HepG2 (cell line): Measurements from ENCODE around the gene SERPINB6. TPM values are rescaled to one million over a fixed set of nuclear protein-coding genes. Genes with fewer than 3 reads are reported as not detected.

Experiments
- CEBPG ChIP-seq: IDR thresholded peaks from 2 replicates; pipeline ENCODE4 v1.6.1; 2016
- CSRNP2 ChIP-seq: sonication (generic); formaldehyde crosslinking; conservative IDR thresholded peaks from 2 replicates; pipeline ENCODE4 v1.8.0; 2022; ENCODE audit warnings: low read depth, missing genetic modification reagents
- ELF1 ChIP-seq: sonication (generic); formaldehyde crosslinking; IDR thresholded peaks from 2 replicates; pipeline ENCODE4 v1.4.0; 2020; ENCODE audit warnings: missing genetic modification reagents
- FOXC1 ChIP-seq: sonication (generic); formaldehyde crosslinking; IDR thresholded peaks from 2 replicates; pipeline ENCODE4 v1.8.0; 2022; ENCODE audit warnings: mild to moderate bottlenecking, missing genetic modification reagents, borderline replicate concordance
- HNRNPL ChIP-seq: fragments of 200-400 bp; formaldehyde crosslinking; IDR thresholded peaks from 2 replicates; pipeline ENCODE4 v1.6.1; 2017; ENCODE audit warnings: mild to moderate bottlenecking, low read depth, low read length
- HOXA3 ChIP-seq: sonication (generic); formaldehyde crosslinking; IDR thresholded peaks from 2 replicates; pipeline ENCODE4 v1.5.0; 2020; ENCODE audit warnings: missing genetic modification reagents
- MZF1 ChIP-seq: sonication (generic); formaldehyde crosslinking; IDR thresholded peaks from 2 replicates; pipeline ENCODE4 v1.8.1; 2023; ENCODE audit warnings: mild to moderate bottlenecking, missing genetic modification reagents, borderline replicate concordance
- RXRB ChIP-seq: IDR thresholded peaks from 2 replicates; pipeline ENCODE4 v1.6.1; 2016; ENCODE audit warnings: borderline replicate concordance, missing genetic modification reagents, missing compliant biosample characterization
- SOX13 ChIP-seq, 3 experiments: fragments of 450-650 bp in 1 of 3; sonication (generic) in 1 of 3; formaldehyde crosslinking in 1 of 3; IDR thresholded peaks in 2 of 3; conservative IDR thresholded peaks in 1 of 3; 2 replicates each; pipeline versions ENCODE4 v1.5.0 to v1.6.1; 2016 to 2020; ENCODE audit warnings: antibody characterized with exemption in 1 of 3, mild to moderate bottlenecking in 1 of 3, missing compliant biosample characterization in 1 of 3, missing genetic modification reagents in 1 of 3, moderate library complexity in 1 of 3
- SPEN ChIP-seq: sonication (generic); formaldehyde crosslinking; IDR thresholded peaks from 2 replicates; pipeline ENCODE4 v1.5.1; 2020; ENCODE audit warnings: low read depth, mild to moderate bottlenecking, missing genetic modification reagents
- TBP ChIP-seq: sonication (generic); formaldehyde crosslinking; IDR thresholded peaks from 2 replicates; pipeline ENCODE4 v1.5.0; 2020; ENCODE audit warnings: missing genetic modification reagents
- TRAFD1 ChIP-seq: sonication (generic); formaldehyde crosslinking; IDR thresholded peaks from 2 replicates; pipeline ENCODE4 v1.5.1; 2020; ENCODE audit warnings: missing genetic modification reagents, mild to moderate bottlenecking, borderline replicate concordance
- ZNF256 ChIP-seq: sonication (generic); formaldehyde crosslinking; conservative IDR thresholded peaks from 2 replicates; pipeline ENCODE4 v1.4.0; 2020; ENCODE audit warnings: missing genetic modification reagents
- ZNF564 ChIP-seq: sonication (generic); formaldehyde crosslinking; IDR thresholded peaks from 2 replicates; pipeline ENCODE4 v1.8.1; 2023; ENCODE audit warnings: mild to moderate bottlenecking, missing genetic modification reagents
- ZNF589 ChIP-seq: sonication (generic); formaldehyde crosslinking; conservative IDR thresholded peaks from 2 replicates; pipeline ENCODE4 v1.8.0; 2022; ENCODE audit warnings: mild to moderate bottlenecking, moderate library complexity, missing genetic modification reagents
- ZNF766 ChIP-seq: sonication (generic); formaldehyde crosslinking; IDR thresholded peaks from 2 replicates; pipeline ENCODE4 v1.5.0; 2020; ENCODE audit warnings: missing genetic modification reagents, borderline replicate concordance
- polyA plus RNA-seq, 8 experiments: library from polyadenylated mRNA; depleted of rRNA in 3 of 8; stranded (reverse) in 7 of 8; unstranded in 1 of 8; fragments of >200 nt; fragmentation: Illumina TruSeq in 4 of 8; extraction: Trizol in 4 of 8; gene quantifications; 2 replicates each; pipeline versions ENCODE4 v1.2.1 to v1.2.3, GENCODE V29; 2011 to 2016; ENCODE audit warnings: low read depth in 4 of 8, missing spikeins in 1 of 8, mixed read lengths in 1 of 8; ENCODE audit not compliant: insufficient read depth in 1 of 8
- total RNA-seq, 5 experiments: library from RNA; depleted of rRNA; stranded (reverse); fragments of >200 nt; fragmentation: Illumina TruSeq; extraction: Trizol; gene quantifications; 2 replicates each; pipeline ENCODE4 v1.2.3, GENCODE V29; 2016; ENCODE audit warnings: low read depth in 1 of 5
- TF ChIP-seq, protein P1 (sequence below): sonication (generic); formaldehyde crosslinking; IDR thresholded peaks from 2 replicates; pipeline ENCODE4 v1.5.0; 2020; ENCODE audit warnings: mild to moderate bottlenecking, missing genetic modification reagents
- TF ChIP-seq, protein P2 (sequence below): sonication (generic); formaldehyde crosslinking; IDR thresholded peaks from 2 replicates; pipeline ENCODE4 v1.4.0; 2020; ENCODE audit warnings: missing genetic modification reagents

The SERPINB6 gene
- total and polyA plus RNA-seq, 2 of the 13 experiments (the other 11 are each of a cell fraction or from before 2014, with no cell fraction given): 38.2 to 61.3 TPM

- TF ChIP-seq, protein P1, sequence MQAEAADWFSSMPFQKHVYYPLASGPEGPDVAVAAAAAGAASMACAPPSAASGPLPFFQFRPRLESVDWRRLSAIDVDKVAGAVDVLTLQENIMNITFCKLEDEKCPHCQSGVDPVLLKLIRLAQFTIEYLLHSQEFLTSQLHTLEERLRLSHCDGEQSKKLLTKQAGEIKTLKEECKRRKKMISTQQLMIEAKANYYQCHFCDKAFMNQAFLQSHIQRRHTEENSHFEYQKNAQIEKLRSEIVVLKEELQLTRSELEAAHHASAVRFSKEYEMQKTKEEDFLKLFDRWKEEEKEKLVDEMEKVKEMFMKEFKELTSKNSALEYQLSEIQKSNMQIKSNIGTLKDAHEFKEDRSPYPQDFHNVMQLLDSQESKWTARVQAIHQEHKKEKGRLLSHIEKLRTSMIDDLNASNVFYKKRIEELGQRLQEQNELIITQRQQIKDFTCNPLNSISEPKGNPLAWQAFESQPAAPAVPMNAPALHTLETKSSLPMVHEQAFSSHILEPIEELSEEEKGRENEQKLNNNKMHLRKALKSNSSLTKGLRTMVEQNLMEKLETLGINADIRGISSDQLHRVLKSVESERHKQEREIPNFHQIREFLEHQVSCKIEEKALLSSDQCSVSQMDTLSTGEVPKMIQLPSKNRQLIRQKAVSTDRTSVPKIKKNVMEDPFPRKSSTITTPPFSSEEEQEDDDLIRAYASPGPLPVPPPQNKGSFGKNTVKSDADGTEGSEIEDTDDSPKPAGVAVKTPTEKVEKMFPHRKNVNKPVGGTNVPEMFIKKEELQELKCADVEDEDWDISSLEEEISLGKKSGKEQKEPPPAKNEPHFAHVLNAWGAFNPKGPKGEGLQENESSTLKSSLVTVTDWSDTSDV (CRISPR knock-in tag): no peak
- no peak for TF ChIP-seq CSRNP2 (CRISPR knock-in tag)
- TF ChIP-seq ZNF766 (CRISPR knock-in tag): no peak; the same call in 1 of the 2 replicates
- TF ChIP-seq MZF1: no peak
- no peak for TF ChIP-seq FOXC1 (CRISPR knock-in tag)
- no peak for TF ChIP-seq HNRNPL
- no peak; the same call in 1 of the 2 replicates for TF ChIP-seq RXRB (CRISPR knock-in tag)
- TF ChIP-seq TRAFD1 (CRISPR knock-in tag): no peak
- no peak for TF ChIP-seq ZNF589 (CRISPR knock-in tag)
- peak; percentile 42; the same call in 1 of the 2 replicates for TF ChIP-seq CEBPG
- TF ChIP-seq ZNF256: 0 out of 2 replicates have a peak, but pooled peaks have one; percentile 37
- no peak for TF ChIP-seq ZNF564 (CRISPR knock-in tag)
- no peak for TF ChIP-seq ELF1 (CRISPR knock-in tag)
- TF ChIP-seq, protein P2, sequence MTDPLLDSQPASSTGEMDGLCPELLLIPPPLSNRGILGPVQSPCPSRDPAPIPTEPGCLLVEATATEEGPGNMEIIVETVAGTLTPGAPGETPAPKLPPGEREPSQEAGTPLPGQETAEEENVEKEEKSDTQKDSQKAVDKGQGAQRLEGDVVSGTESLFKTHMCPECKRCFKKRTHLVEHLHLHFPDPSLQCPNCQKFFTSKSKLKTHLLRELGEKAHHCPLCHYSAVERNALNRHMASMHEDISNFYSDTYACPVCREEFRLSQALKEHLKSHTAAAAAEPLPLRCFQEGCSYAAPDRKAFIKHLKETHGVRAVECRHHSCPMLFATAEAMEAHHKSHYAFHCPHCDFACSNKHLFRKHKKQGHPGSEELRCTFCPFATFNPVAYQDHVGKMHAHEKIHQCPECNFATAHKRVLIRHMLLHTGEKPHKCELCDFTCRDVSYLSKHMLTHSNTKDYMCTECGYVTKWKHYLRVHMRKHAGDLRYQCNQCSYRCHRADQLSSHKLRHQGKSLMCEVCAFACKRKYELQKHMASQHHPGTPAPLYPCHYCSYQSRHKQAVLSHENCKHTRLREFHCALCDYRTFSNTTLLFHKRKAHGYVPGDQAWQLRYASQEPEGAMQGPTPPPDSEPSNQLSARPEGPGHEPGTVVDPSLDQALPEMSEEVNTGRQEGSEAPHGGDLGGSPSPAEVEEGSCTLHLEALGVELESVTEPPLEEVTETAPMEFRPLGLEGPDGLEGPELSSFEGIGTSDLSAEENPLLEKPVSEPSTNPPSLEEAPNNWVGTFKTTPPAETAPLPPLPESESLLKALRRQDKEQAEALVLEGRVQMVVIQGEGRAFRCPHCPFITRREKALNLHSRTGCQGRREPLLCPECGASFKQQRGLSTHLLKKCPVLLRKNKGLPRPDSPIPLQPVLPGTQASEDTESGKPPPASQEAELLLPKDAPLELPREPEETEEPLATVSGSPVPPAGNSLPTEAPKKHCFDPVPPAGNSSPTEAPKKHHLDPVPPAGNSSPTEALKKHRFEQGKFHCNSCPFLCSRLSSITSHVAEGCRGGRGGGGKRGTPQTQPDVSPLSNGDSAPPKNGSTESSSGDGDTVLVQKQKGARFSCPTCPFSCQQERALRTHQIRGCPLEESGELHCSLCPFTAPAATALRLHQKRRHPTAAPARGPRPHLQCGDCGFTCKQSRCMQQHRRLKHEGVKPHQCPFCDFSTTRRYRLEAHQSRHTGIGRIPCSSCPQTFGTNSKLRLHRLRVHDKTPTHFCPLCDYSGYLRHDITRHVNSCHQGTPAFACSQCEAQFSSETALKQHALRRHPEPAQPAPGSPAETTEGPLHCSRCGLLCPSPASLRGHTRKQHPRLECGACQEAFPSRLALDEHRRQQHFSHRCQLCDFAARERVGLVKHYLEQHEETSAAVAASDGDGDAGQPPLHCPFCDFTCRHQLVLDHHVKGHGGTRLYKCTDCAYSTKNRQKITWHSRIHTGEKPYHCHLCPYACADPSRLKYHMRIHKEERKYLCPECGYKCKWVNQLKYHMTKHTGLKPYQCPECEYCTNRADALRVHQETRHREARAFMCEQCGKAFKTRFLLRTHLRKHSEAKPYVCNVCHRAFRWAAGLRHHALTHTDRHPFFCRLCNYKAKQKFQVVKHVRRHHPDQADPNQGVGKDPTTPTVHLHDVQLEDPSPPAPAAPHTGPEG (CRISPR knock-in tag): no peak
- no peak for TF ChIP-seq SOX13 (IDR thresholded peaks at IDR 0.05)
- TF ChIP-seq SOX13 (CRISPR knock-in tag; conservative IDR thresholded peaks at IDR 0.05 in 1 of 2, IDR thresholded peaks at IDR 0.05 in 1 of 2): peak in 1 of 2 experiments; percentile 8; a peak in 1 of 4 replicates
- TF ChIP-seq SPEN (CRISPR knock-in tag): no peak
- TF ChIP-seq TBP: no peak
- no peak for TF ChIP-seq HOXA3
These were observed 32.7 kb downstream of the SERPINB6 start (continued) for GRCh38 chr6:2938632-2939083.
